SK-N-MC (cell line): ENCODE results near the gene CEBPE.

Source experiments
- DNase-seq: peaks from one replicate; pipeline ENCODE4 v3.0.0-alpha.2; 2011; ENCODE audit warnings: low read depth, low spot score
- H3K27ac ChIP-seq: fragments of 200-600 bp; sonication (generic); 2 replicates; pipeline ENCODE4 v1.5.1; 2016; ENCODE audit warnings: mixed run types
- H3K36me3 ChIP-seq: fragments of 200-600 bp; sonication (generic); 2 replicates; pipeline ENCODE4 v1.6.1; 2017; ENCODE audit warnings: antibody characterized with exemption, low read length, mixed read lengths; ENCODE audit not compliant: insufficient read depth
- H3K4me3 ChIP-seq: fragments of 200-600 bp; sonication (generic); 2 replicates; pipeline ENCODE4 v1.5.1; 2016
- H3K9ac ChIP-seq: fragments of 200-600 bp; sonication (generic); 2 replicates; pipeline ENCODE4 v1.8.0; 2017; ENCODE audit warnings: mixed run types, mixed read lengths; ENCODE audit not compliant: insufficient read length
- H3K9me3 ChIP-seq: fragments of 200-600 bp; sonication (generic); 2 replicates; pipeline ENCODE4 v1.6.1; 2017; ENCODE audit warnings: low read depth, mild to moderate bottlenecking, antibody characterized with exemption, low read length, moderate library complexity, mixed read lengths
- EZH2 ChIP-seq: fragments of 200-600 bp; sonication (generic); IDR thresholded peaks from one replicate; pipeline ENCODE4 v1.6.1; 2017; ENCODE audit warnings: antibody characterized with exemption
- FOXP2 ChIP-seq: optimal IDR thresholded peaks from 2 replicates; pipeline ENCODE3; 2011; ENCODE audit warnings: mild to moderate bottlenecking, moderate library complexity; ENCODE audit not compliant: insufficient read depth; ENCODE audit errors: extremely low read length, control extremely low read depth
- POLR2AphosphoS5 ChIP-seq: IDR thresholded peaks from 2 replicates; pipeline ENCODE4 v1.6.1; 2012; ENCODE audit warnings: mild to moderate bottlenecking, low read depth, low read length, borderline replicate concordance

CEBPE gene

GRCh38 chr14:23120541-23121251, 1.6 kb upstream of the CEBPE start:
- Histone ChIP-seq H3K36me3 (no peaks in the 10 kb centered on the region), H3K4me3 (no peak overlapping the region), H3K27ac (no peak overlapping the region)

GRCh38 chr14:23119363-23120327, 590 bp upstream of the CEBPE start:
- Histone ChIP-seq H3K27ac (no peak overlapping the region), H3K9me3 (no peaks in the 10 kb centered on the region), H3K36me3 (no peaks in the 10 kb centered on the region), H3K4me3 (no peak overlapping the region), H3K9ac (no peak overlapping the region)
- no peak for DNase-seq
- TF ChIP-seq FOXP2 (no peak), POLR2AphosphoS5 (no peak), EZH2 (no peak)

More at GRCh38 chr14:23120541-23121251, 1.6 kb upstream of the CEBPE start:
- Histone ChIP-seq H3K9me3 (no peaks in the 10 kb centered on the region), H3K9ac (no peak overlapping the region)
- no peak for DNase-seq
- no peak for TF ChIP-seq POLR2AphosphoS5
- no peak for TF ChIP-seq FOXP2
- TF ChIP-seq EZH2 = no peak

DNA sequence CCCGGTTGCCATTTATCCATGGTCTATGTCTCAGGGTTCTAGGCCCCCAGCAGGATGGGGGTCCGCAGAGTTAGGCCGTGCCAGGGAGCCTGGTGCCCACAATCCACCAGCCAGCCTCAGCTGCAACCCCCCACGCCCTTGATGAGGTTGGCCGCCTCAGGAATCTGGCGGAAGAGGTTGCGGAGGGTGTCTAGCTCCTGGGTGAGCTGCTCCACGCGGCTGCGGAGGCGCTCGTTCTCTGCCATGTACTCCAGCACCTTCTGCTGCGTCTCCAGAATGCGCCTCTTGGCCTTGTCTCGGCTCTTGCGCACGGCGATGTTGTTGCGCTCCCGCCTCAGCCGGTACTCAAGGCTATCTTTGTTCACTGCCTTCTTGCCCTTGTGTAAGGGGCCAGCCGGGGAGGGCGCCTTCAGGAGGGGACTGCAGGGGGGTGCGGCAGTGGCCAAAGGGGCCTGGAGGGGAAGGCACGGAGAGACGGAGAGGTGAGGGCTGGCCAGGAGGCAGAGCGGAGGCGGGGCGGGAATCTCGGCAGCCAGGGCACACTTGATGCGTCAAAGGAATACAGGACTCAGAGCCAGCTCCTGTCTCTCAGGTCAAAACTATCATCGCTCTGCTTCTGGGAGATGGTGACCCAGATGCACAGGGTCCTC, 1.6 kb downstream of the CEBPE start:
- TF ChIP-seq FOXP2 (no peak), POLR2AphosphoS5 (no peak), EZH2 (no peak)
- DNase-seq = no peak
- H3K4me3 ChIP-seq = no peak overlapping the region

DNA sequence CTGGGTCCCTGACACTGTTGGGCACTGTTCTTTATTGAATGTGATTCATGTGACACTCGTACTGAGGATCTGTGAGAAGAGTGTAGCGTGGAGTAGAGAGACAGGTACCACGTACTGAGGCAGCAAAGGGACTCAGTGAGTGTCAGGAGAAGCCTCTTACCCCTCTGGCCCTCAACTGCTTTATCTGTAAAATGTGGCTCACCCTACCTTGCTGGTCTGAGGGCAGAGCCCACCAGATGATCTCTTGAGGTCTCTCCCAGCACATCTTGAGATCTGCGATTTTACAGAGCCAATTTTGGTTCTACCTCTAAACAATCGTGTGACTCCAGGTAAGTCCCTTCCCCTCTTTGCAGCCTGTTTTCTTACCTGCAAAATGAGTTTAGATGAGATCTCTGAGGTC, 3.1 kb downstream of the CEBPE start:
- Histone ChIP-seq H3K27ac (no peak overlapping the region), H3K4me3 (no peak overlapping the region), H3K36me3 (no peaks in the 10 kb centered on the region), H3K9me3 (no peaks in the 10 kb centered on the region), H3K9ac (no peak overlapping the region)
- no peak for TF ChIP-seq FOXP2
- TF ChIP-seq EZH2 = no peak
- no peak for TF ChIP-seq POLR2AphosphoS5
- no peak for DNase-seq

More for the DNA sequence above, 1.6 kb downstream of the CEBPE start:
- H3K27ac ChIP-seq = no peak overlapping the region
- H3K36me3 ChIP-seq = no peaks in the 10 kb centered on the region
- no peak overlapping the region for H3K9ac ChIP-seq
- no peaks in the 10 kb centered on the region for H3K9me3 ChIP-seq

GRCh38 chr14:23115039-23115731, 3.9 kb downstream of the CEBPE start:
- Histone ChIP-seq H3K36me3 (no peaks in the 10 kb centered on the region), H3K9me3 (no peaks in the 10 kb centered on the region), H3K9ac (no peak overlapping the region), H3K4me3 (no peak overlapping the region), H3K27ac (no peak overlapping the region)
- no peak for TF ChIP-seq FOXP2
- no peak for TF ChIP-seq POLR2AphosphoS5
- TF ChIP-seq EZH2 = no peak
- DNase-seq = no peak

DNA sequence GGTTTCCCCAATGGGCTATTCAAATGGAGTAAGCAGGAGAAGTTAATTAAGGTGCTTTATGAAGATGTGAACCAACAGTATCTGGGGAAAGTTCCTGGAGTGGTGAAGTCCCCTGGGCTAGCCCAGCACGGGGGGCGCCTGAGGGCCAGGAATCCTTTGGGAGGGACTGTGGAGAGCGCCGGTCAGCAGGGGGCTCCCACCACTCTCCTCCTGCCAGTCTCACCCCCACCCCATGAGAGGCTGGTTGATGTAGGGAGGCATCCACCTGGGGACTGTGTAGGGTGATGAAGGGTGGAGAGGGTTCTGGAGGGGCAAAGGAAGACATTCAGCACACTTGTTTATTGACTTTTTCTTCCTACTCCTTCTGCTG, 4.4 kb downstream of the CEBPE start:
- TF ChIP-seq EZH2 = no peak
- no peak for TF ChIP-seq POLR2AphosphoS5
- TF ChIP-seq FOXP2 = no peak
- no peak overlapping the region for H3K4me3 ChIP-seq
- no peaks in the 10 kb centered on the region for H3K9me3 ChIP-seq
- H3K9ac ChIP-seq = no peak overlapping the region
- H3K27ac ChIP-seq = no peak overlapping the region
- H3K36me3 ChIP-seq = no peaks in the 10 kb centered on the region
- DNase-seq = no peak

DNA sequence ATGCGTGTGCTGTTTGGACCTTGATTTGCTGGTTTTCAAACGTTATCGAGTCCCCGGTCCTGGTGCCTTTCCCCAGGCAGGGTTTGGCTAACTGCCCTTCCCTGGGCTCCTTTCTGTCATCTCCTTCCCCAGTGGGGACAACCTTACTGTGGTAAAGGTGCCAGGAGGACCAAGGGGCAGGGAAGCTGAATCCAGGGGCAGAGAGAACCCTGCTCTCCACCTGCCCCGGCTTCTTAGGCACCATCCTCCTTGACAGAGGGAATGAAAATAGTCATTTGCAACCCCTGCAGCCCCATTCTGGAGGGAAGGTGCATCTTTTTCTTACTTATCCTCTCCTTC, 5.0 kb downstream of the CEBPE start:
- no peaks in the 10 kb centered on the region for H3K9me3 ChIP-seq
- no peaks in the 10 kb centered on the region for H3K36me3 ChIP-seq
- no peak for DNase-seq
- H3K4me3 ChIP-seq = no peak overlapping the region
- no peak overlapping the region for H3K9ac ChIP-seq
- H3K27ac ChIP-seq = no peak overlapping the region
- TF ChIP-seq EZH2 = no peak
- no peak for TF ChIP-seq POLR2AphosphoS5
- no peak for TF ChIP-seq FOXP2
